Adipocyte (in vitro differentiated cells): ENCODE data around the gene GRIN2B.

Source experiments
- DNase-seq: peaks from one replicate; pipeline ENCODE4 v3.0.0-alpha.2; 2015; ENCODE audit warnings: low read depth
- H3K27me3 ChIP-seq: replicated peaks from 2 replicates; pipeline ENCODE4 v1.7.0; 2013; ENCODE audit warnings: mild to moderate bottlenecking, low read length, moderate library complexity; ENCODE audit not compliant: control insufficient read depth, insufficient read depth
- H3K36me3 ChIP-seq: 2 replicates; pipeline ENCODE4 v1.7.0; 2013; ENCODE audit warnings: low read length, mild to moderate bottlenecking, moderate library complexity; ENCODE audit not compliant: control insufficient read depth, insufficient read depth, severe bottlenecking
- H3K4me1 ChIP-seq: 2 replicates; pipeline ENCODE4 v1.7.0; 2013; ENCODE audit warnings: mild to moderate bottlenecking, low read length, moderate library complexity; ENCODE audit not compliant: control insufficient read depth, insufficient read depth
- H3K4me3 ChIP-seq: 2 replicates; pipeline ENCODE4 v1.7.0; 2013; ENCODE audit warnings: mild to moderate bottlenecking, low read length, moderate library complexity
- H3K9ac ChIP-seq: 2 replicates; pipeline ENCODE4 v1.7.0; 2013; ENCODE audit warnings: mild to moderate bottlenecking, low read length, moderate library complexity
- H3K9me3 ChIP-seq: 2 replicates; pipeline ENCODE4 v1.7.0; 2013; ENCODE audit warnings: mild to moderate bottlenecking, low read length, moderate library complexity; ENCODE audit not compliant: control insufficient read depth

GRIN2B gene

GRCh38 chr12:13937735-13938134, 43.7 kb downstream of the GRIN2B start:
- Histone ChIP-seq H3K9ac (no peak overlapping the region), H3K27me3 (no peaks in the 10 kb centered on the region), H3K4me1 (peaks cover 10% of the 10 kb centered on the region), H3K36me3 (no peaks in the 10 kb centered on the region), H3K4me3 (no peak overlapping the region), H3K9me3 (peaks cover 17% of the 10 kb centered on the region)
- DNase-seq, result no peak

GRCh38 chr12:13935169-13935568, 46.2 kb downstream of the GRIN2B start:
- H3K36me3 ChIP-seq, result no peaks in the 10 kb centered on the region
- peaks cover 17% of the 10 kb centered on the region for H3K9me3 ChIP-seq
- no peaks in the 10 kb centered on the region for H3K27me3 ChIP-seq
- H3K4me3 ChIP-seq, result no peak overlapping the region
- no peak for DNase-seq
- no peak overlapping the region for H3K9ac ChIP-seq
- H3K4me1 ChIP-seq, result no peaks in the 10 kb centered on the region
